ENCODE measurements around the gene SLC16A7.

DNA sequence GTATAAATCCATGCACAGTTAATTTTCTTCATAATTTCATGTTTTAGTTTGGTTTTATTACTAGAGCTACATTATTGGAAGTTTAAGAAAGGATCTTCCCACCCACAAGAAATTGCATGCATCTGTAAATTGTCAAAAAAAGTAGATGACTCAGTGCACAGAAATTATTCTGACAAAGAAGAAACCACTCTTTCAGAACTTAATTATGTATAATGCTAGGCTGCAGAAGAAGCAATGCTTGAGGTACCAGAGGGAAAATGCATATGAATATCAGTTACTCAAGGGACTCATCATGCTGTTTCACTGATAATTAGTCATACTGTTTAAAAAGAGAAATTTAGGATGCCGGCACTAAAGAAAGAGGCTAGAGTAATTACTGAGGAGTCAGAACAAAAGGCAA is 147.0 kb downstream of the SLC16A7 start:
- no peak for TF ChIP-seq CTCF (IDR thresholded peaks at IDR 0.05)
- no peak for TF ChIP-seq POLR2A (IDR thresholded peaks at IDR 0.05)
- TF ChIP-seq POLR2AphosphoS5 (IDR thresholded peaks at IDR 0.05; ENCODE audit: insufficient read depth in 1 of 2, low read depth in 1 of 2) = no peak

Measured in vagina (tissue), 2 donors.